Stimulated activated CD4-positive, alpha-beta T cell treated with anti-CD3 and anti-CD28 coated beads, Interleukin-1b, Interleukin-23, amount 100 ng/mL, for 1 hour (primary cell): ENCODE data around the gene PCSK6.

Experiments used
- DNase-seq, 2 donors: peaks; one replicate each; pipeline ENCODE4 v3.0.0-alpha.2; 2020; ENCODE audit warnings: low read depth in 2 of 2

PCSK6 gene

GRCh38 chr15:101327147-101327740 is 162.3 kb downstream of the PCSK6 start:
- no peak for DNase-seq

- DNase-seq = no peak
Observed at GRCh38 chr15:101326462-101327146, 162.9 kb downstream of the PCSK6 start.

- no peak for DNase-seq
Observed at GRCh38 chr15:101326026-101326315, 163.5 kb downstream of the PCSK6 start.

DNA sequence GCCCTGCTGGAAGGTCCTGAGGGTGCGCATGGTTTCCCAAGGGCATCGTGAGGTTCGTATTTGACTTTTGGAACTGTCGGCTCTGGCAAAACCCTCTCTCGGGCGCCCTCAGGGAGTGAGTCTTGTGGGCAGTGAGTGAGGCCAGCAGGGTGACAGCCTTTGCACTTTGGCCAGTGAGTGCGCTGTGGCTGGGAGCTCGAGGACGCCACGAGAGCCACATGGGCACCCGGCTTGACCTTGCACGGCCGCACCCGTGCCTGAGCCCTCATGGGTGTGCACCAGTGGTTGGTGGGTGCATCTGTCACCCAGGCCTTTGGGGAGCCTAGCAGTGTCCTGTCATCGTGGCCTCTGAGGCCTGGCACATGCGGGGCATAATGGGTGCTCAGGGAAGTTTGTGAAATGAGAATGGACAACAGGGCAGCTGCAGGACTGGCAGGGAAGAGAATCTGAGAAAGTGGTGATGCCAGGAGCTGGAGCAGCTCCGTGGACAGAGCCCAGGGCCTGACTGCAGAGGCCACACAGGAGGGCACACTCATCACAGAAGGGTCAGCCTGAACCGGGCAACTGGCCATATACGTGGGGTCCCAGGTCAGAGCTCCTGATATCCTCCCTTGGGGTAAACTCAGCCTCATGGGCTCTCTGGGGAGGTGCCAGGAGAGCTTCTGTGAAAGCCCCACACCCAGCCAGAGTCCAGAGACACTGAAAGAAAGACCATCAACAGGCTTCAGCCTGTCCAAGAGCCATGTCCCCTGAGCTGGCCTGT is 164.1 kb downstream of the PCSK6 start:
- DNase-seq = no peak

- no peak for DNase-seq
Observed at GRCh38 chr15:101324524-101325177, 164.9 kb downstream of the PCSK6 start.

- DNase-seq = no peak
Observed at GRCh38 chr15:101323793-101324523, 165.5 kb downstream of the PCSK6 start.

- no peak for DNase-seq
Observed at GRCh38 chr15:101322854-101323477, 166.5 kb downstream of the PCSK6 start.

- no peak for DNase-seq
Observed at GRCh38 chr15:101322016-101322695, 167.4 kb downstream of the PCSK6 start.

DNA sequence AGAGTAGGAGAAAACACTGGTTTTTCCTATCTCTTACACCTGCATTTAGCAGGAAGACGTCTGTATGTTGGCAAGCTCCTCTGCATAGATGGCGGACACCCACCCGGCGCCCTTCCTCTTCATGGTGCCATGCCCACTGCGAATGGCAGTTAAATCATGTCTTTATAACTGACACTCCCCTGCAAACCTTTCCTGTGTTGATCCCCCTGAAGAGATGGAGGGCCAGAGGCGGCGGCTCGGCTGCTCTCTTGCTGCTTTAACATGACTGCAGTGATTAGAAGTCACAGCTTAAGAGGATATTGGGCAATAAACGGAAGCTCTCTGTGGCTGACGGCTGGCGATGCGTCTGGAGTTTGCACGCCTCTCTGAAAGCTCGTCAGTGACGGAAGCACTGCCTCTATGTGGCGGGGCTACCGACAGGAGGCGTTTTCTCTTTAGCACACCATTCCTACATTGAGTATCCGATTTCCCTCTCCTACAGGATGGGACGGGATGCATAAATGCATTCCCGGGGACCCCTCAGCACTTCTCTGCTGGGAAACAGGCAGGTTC is 168.9 kb downstream of the PCSK6 start:
- no peak for DNase-seq

DNA sequence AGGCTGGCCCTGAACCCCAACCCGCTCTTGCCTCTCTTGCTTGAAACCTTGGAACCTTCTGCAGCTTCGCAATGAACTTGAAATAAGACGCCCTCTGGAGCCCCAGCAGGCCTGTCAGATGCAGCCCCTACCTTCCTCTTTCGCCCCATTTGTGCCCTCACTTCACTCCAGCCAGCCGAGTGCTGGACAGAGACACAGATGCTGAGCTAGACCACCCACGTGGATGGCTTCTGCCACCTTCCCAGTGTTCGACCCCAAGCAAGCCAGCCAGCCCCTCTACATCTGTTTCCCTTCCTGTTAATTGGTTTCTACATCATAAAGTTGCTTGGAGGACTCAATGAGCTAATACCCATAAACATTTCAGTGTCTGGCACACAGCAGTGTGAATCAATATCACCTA is 170.7 kb downstream of the PCSK6 start:
- DNase-seq = no peak

DNA sequence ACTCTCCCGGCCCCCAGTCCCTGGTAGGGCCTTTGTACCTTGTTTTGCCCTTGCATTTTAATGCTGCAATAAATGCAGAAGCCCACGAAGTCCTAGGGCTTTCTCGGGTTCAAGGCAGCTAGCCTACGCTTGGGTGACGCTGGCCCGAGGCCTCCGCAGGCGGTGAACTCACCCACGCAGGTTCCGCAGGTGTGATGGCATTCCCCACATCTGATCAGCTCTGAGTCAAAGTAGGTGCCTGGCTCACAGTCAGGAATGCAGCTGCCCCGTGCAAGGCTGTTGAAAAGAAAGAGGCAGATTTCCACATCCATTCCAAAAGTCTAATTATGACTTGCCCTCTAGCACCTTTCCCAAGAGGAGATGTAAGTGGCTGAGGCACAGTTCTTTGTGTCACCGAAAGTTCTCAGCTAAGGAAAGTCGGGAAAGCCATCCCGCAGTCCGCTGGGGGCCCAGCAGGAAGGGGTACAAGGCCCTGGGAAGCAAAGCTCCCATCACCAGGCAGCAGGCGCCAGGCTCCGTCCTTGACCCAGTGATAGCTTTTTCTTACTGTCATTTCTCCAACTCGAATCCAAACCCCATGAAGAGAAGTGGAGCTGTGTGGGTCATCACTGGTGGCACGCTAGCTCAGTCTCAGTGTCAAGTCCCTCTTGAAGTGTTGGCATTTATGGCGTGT is 171.2 kb downstream of the PCSK6 start:
- no peak for DNase-seq

- DNase-seq = no peak
Observed at GRCh38 chr15:101317336-101317872, 172.1 kb downstream of the PCSK6 start.

DNA sequence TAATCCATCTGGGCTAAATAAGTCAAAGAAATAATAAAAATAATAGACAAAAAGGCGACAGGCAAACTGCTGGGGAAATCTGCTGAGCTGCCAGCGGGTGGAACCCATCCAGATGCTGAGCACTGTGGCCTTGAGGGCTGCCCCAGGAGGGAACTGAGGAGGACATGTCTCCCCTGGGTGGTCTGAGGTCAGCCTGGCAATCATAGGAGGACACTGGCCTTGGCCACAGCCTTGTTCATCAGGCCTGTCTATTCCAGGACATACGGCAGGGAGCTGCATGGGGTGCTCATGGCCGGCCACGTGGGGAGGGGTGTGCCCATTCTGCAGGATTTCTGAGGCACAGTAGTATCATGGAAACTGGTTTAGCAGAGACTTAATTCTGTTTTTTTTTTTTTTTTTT is 173.0 kb downstream of the PCSK6 start:
- DNase-seq = no peak

DNA sequence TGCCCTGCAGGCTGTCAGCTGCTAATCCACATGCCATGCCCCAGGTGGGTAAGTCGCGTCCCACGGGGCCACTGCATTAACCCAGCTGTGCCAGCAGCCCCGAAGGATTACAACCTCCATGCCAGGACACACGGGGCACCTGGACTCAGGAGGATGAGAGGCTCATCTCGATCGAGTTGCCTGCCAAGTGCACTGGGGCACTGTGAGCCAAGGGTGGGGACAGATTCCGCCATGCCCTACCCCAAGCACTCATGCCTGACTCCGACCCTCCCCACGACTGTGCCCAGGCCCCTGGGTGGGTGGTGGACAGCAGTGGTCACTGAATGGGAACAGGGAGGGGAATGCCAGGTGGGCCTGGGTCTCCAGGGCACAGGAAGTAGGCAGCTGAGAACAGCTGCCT is 173.8 kb downstream of the PCSK6 start:
- DNase-seq = no peak

GRCh38 chr15:101314336-101315125 is 175.0 kb downstream of the PCSK6 start:
- DNase-seq = no peak

DNA sequence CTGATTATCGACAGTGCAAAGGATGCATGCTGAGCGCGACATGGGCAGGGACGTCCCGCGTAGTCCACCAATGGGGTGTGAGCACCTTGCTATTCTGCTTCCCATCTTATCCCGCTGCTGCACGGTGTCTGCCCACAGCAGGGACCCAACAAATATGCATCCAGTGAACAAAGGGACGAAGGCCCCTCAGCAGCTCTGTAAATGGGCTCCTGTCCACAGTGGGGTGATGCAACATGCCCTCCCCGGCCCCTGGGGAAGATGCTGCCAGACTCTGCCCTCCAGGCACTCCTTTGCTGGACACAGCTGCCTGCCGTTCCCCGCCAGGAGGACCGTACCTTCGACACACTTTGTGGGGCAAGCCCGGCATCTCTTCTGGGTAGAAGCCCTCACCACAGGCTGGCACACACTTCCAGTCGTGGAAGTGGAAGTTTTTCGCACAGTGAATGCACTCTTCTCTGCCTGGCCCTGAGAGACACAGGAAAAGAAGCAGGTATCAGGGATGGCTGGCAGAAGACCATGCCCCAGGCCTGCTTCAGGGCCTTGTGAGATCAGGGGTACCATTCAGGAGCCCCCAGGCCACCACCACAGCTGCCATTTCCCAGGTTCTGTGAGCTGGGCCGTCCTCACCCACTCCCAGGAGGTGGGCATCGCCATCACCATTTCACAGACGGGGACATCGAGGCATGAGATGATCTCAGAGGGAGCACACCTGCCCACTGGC is 176.3 kb downstream of the PCSK6 start:
- no peak for DNase-seq

DNA sequence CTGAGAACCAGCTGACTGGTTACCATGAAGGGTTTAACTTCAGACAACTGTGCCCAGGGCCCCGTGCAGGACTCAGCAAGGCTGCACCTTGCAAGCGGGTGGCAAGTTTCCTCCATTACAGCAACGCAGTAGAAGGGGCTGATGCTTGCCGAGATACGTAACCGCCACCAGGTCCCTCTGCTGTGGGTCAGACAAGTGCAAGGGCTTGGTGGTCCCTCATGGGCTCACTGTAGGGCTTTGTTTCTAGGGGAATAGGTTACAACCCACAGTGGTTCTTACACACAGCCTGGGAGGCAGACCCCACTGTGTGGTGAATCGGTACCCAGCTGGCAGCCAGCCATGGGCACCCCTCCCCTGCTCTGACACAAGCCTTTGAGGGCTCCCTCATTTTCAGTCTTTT is 179.0 kb downstream of the PCSK6 start:
- no peak for DNase-seq

- DNase-seq = no peak
Observed at GRCh38 chr15:101310161-101310480, 179.4 kb downstream of the PCSK6 start.
